ENCODE results near the gene RIT2. TPM values are rescaled to one million over a fixed set of nuclear protein-coding genes. Genes with fewer than 3 reads are reported as not detected.

RIT2 gene
- total and polyA plus RNA-seq, 2 of the 4 experiments (the other 2 are of a cell fraction) = not detected

DNA sequence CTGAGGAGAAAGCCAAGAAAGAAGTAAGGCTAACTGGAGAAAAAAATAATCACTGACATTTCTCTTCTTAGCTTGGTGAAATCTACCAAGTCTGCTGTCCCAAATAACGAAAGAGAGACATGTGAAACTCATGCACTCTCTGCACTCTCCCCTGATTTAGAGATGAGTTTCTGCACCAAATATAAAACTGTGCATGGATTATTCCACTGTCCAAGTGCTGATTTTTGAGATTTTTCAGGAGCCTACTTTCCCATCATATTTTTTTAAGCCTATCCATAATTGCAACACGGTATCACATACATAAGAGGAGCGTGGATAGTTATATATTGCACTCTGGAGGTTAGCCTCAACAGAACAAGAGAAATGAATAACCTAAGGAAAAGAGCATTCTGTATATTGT lies 10.0 kb upstream of the RIT2 start:
- ChIA-PET CTCF (no interaction called here), POLR2A (ENCODE audit: unreplicated experiment) (no interaction called here)
- no peak overlapping the region for H3K18ac ChIP-seq (ENCODE audit: low read depth, low read length)
- no peak overlapping the region for H3K4me2 ChIP-seq (ENCODE audit: low read depth, low read length)
- no peak overlapping the region for H3K23ac ChIP-seq (ENCODE audit: low read depth, low read length)
- no peaks in the 10 kb centered on the region for H3K27me3 ChIP-seq (ENCODE audit: control insufficient read depth, insufficient read depth, low read length)
- H4K91ac ChIP-seq (ENCODE audit: insufficient read depth, low read depth, low read length) = no peak overlapping the region
- H3K4ac ChIP-seq (ENCODE audit: low read depth, low read length) = no peak overlapping the region
- H3K9ac ChIP-seq (ENCODE audit: low read depth, low read length) = no peak overlapping the region
- H3K79me1 ChIP-seq (ENCODE audit: low read depth in 1 of 2, low read length in 2 of 2) = no peaks in the 10 kb centered on the region
- H3K56ac ChIP-seq (ENCODE audit: extremely low read depth, insufficient read depth, low read length) = no peak overlapping the region
- no peak overlapping the region for H2AK5ac ChIP-seq (ENCODE audit: low read depth, low read length)
- no peaks in the 10 kb centered on the region for H3K4me1 ChIP-seq (ENCODE audit: control insufficient read depth, insufficient read depth, low read length)
- H3K9me3 ChIP-seq (ENCODE audit: control insufficient read depth, insufficient read depth, low read length) = peaks cover 3% of the 10 kb centered on the region; the same call in 1 of the 2 replicates
- no peak overlapping the region for H4K5ac ChIP-seq (ENCODE audit: low read depth, low read length)
- H2BK15ac ChIP-seq (ENCODE audit: low read depth, low read length) = no peak overlapping the region
- H3K4me3 ChIP-seq (ENCODE audit: insufficient read depth, low read depth, low read length) = no peak overlapping the region
- no peak overlapping the region for H2AK9ac ChIP-seq (replicated peaks; ENCODE audit: low read depth, low read length, poor library complexity)
- no peak overlapping the region for H2AFZ ChIP-seq (replicated peaks; ENCODE audit: low read length, poor library complexity)
- WGBS, 2 experiments (ENCODE audit: extremely low coverage in 2 of 2, insufficient read length in 1 of 2) = no CpG with 5 or more reads among the region's 3 CpGs
- no peak overlapping the region for H2BK120ac ChIP-seq (ENCODE audit: low read depth, low read length)
- dilution Hi-C loops (cut with HindIII; ENCODE audit: low sequenced_read_pairs, unreplicated experiment) = no loop called here
- in situ Hi-C loops (cut with MboI; ENCODE audit: low sequenced_read_pairs) = no loop called here
- BruUV-seq (replicated peaks) = no TSS peak
- no peaks in the 10 kb centered on the region for H3K36me3 ChIP-seq (ENCODE audit: control insufficient read depth, insufficient read depth, low read length)
- H2BK20ac ChIP-seq (ENCODE audit: low read depth, low read length) = no peak overlapping the region
- no peak overlapping the region for H3K14ac ChIP-seq (replicated peaks; ENCODE audit: low read depth, low read length)
- no peak overlapping the region for H4K8ac ChIP-seq (ENCODE audit: low read depth in 2 of 2, low read length in 2 of 2)
- ATAC-seq (ENCODE audit: low read depth) (no peak), DNase-seq (no peak)
- no peak overlapping the region for H2BK5ac ChIP-seq (ENCODE audit: low read depth, low read length, poor library complexity, severe bottlenecking)
- intact Hi-C loops (cut with micrococcal nuclease) = no loop called here
- TF ChIP-seq CHD1 (IDR thresholded peaks at IDR 0.05; ENCODE audit: low read depth, low read length) (no peak), RCOR1 (IDR thresholded peaks at IDR 0.05; ENCODE audit: insufficient replicate concordance, low read length) (no peak), MAZ (IDR thresholded peaks at IDR 0.05; ENCODE audit: borderline replicate concordance, low read depth, low read length) (no peak), FOS (IDR thresholded peaks at IDR 0.05; ENCODE audit: low read depth, low read length) (no peak), SMC3 (IDR thresholded peaks at IDR 0.05; ENCODE audit: low read depth, low read length) (no peak)
- TF ChIP-seq, protein P1, sequence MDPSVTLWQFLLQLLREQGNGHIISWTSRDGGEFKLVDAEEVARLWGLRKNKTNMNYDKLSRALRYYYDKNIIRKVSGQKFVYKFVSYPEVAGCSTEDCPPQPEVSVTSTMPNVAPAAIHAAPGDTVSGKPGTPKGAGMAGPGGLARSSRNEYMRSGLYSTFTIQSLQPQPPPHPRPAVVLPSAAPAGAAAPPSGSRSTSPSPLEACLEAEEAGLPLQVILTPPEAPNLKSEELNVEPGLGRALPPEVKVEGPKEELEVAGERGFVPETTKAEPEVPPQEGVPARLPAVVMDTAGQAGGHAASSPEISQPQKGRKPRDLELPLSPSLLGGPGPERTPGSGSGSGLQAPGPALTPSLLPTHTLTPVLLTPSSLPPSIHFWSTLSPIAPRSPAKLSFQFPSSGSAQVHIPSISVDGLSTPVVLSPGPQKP (IDR thresholded peaks at IDR 0.05; ENCODE audit: borderline replicate concordance, low read depth, low read length) = no peak
- TF ChIP-seq, protein P2, sequence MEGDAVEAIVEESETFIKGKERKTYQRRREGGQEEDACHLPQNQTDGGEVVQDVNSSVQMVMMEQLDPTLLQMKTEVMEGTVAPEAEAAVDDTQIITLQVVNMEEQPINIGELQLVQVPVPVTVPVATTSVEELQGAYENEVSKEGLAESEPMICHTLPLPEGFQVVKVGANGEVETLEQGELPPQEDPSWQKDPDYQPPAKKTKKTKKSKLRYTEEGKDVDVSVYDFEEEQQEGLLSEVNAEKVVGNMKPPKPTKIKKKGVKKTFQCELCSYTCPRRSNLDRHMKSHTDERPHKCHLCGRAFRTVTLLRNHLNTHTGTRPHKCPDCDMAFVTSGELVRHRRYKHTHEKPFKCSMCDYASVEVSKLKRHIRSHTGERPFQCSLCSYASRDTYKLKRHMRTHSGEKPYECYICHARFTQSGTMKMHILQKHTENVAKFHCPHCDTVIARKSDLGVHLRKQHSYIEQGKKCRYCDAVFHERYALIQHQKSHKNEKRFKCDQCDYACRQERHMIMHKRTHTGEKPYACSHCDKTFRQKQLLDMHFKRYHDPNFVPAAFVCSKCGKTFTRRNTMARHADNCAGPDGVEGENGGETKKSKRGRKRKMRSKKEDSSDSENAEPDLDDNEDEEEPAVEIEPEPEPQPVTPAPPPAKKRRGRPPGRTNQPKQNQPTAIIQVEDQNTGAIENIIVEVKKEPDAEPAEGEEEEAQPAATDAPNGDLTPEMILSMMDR (conservative IDR thresholded peaks at IDR 0.05; ENCODE audit: low read depth, low read length) = no peak
- no peaks in the 10 kb centered on the region for H3K9me1 ChIP-seq (ENCODE audit: insufficient read depth, low read length)
- no peaks in the 10 kb centered on the region for H4K20me1 ChIP-seq (ENCODE audit: insufficient read depth, low read length)
- H3K27ac ChIP-seq (ENCODE audit: insufficient read depth, low read length) = no peak overlapping the region
